ENCODE data around the gene B3GALT4.
"Not testable (repeated sequence)": the region's sequence is repeated elsewhere in the genome, so short reads cannot be mapped to it uniquely, and the experiment has no call there.

- TF ChIP-seq EZH2 (IDR thresholded peaks at IDR 0.05; ENCODE audit: borderline replicate concordance, low read depth, low read length, poor library complexity, severe bottlenecking); CTCF (conservative IDR thresholded peaks at IDR 0.05; ENCODE audit: low read depth, low read length): not testable (repeated sequence)
Observed at GRCh38 chr6:33275795-33276580, 935 bp upstream of the B3GALT4 start.
